ENCODE results near the gene BLVRA. TPM values are rescaled to one million over a fixed set of nuclear protein-coding genes. Genes with fewer than 3 reads are reported as not detected.
"Not testable (repeated sequence)": the region's sequence is repeated elsewhere in the genome, so short reads cannot be mapped to it uniquely, and the experiment has no call there.

The BLVRA gene
- total RNA-seq, 1 donor from 2014 or later: 19.3 TPM

- H3K4me1 Mint-ChIP-seq (ENCODE audit: unreplicated experiment): peaks cover 24% of the 10 kb centered on the region
- peaks cover 8% of the 10 kb centered on the region for H3K36me3 Mint-ChIP-seq
- DNase-seq (ENCODE audit: extremely low spot score, unreplicated experiment): no peak
- H3K27ac Mint-ChIP-seq: peak overlapping the region; percentile 90
- H3K9me3 Mint-ChIP-seq: no peaks in the 10 kb centered on the region
- peak overlapping the region; percentile 93 for H3K4me3 Mint-ChIP-seq
- H3K27me3 Mint-ChIP-seq: no peaks in the 10 kb centered on the region
- no peak for TF ChIP-seq CTCF (conservative IDR thresholded peaks at IDR 0.05)
Measured at GRCh38 chr7:43729924-43730248, 28.6 kb upstream of the BLVRA start.

GRCh38 chr7:43731494-43731893 is 27.0 kb upstream of the BLVRA start:
- not testable (repeated sequence) for H3K27me3 Mint-ChIP-seq; DNase-seq (ENCODE audit: extremely low spot score, unreplicated experiment); H3K9me3 Mint-ChIP-seq; H3K27ac Mint-ChIP-seq; H3K36me3 Mint-ChIP-seq
- peaks cover 17% of the 10 kb centered on the region for H3K4me1 Mint-ChIP-seq (ENCODE audit: unreplicated experiment)
- H3K4me3 Mint-ChIP-seq: peak overlapping the region; percentile 36

GRCh38 chr7:43734575-43735332 is 23.7 kb upstream of the BLVRA start:
- H3K27ac Mint-ChIP-seq; H3K4me3 Mint-ChIP-seq; H3K36me3 Mint-ChIP-seq; DNase-seq (ENCODE audit: extremely low spot score, unreplicated experiment); H3K4me1 Mint-ChIP-seq (ENCODE audit: unreplicated experiment); H3K27me3 Mint-ChIP-seq; H3K9me3 Mint-ChIP-seq: not testable (repeated sequence)

- Mint-ChIP-seq H3K27me3 (peaks cover 10% of the 10 kb centered on the region), H3K4me1 (ENCODE audit: unreplicated experiment) (no peaks in the 10 kb centered on the region), H3K9me3 (no peaks in the 10 kb centered on the region), H3K36me3 (no peaks in the 10 kb centered on the region), H3K4me3 (no peak overlapping the region), H3K27ac (no peak overlapping the region)
- no peak for DNase-seq (ENCODE audit: extremely low spot score, unreplicated experiment)
- TF ChIP-seq CTCF (conservative IDR thresholded peaks at IDR 0.05): no peak
Measured at GRCh38 chr7:43735403-43735801, 23.1 kb upstream of the BLVRA start.

GRCh38 chr7:43735802-43736603 is 22.5 kb upstream of the BLVRA start:
- H3K9me3 Mint-ChIP-seq: no peaks in the 10 kb centered on the region
- H3K4me3 Mint-ChIP-seq: no peak overlapping the region
- H3K27me3 Mint-ChIP-seq: peaks cover 10% of the 10 kb centered on the region
- no peak overlapping the region for H3K27ac Mint-ChIP-seq
- no peaks in the 10 kb centered on the region for H3K4me1 Mint-ChIP-seq (ENCODE audit: unreplicated experiment)
- DNase-seq (ENCODE audit: extremely low spot score, unreplicated experiment): no peak
- no peaks in the 10 kb centered on the region for H3K36me3 Mint-ChIP-seq
- no peak for TF ChIP-seq CTCF (conservative IDR thresholded peaks at IDR 0.05)

- H3K27me3 Mint-ChIP-seq: peaks cover 10% of the 10 kb centered on the region
- H3K4me1 Mint-ChIP-seq (ENCODE audit: unreplicated experiment): no peaks in the 10 kb centered on the region
- DNase-seq (ENCODE audit: extremely low spot score, unreplicated experiment): no peak
- no peak overlapping the region for H3K4me3 Mint-ChIP-seq
- no peak for TF ChIP-seq CTCF (conservative IDR thresholded peaks at IDR 0.05)
- no peaks in the 10 kb centered on the region for H3K36me3 Mint-ChIP-seq
- H3K27ac Mint-ChIP-seq: no peak overlapping the region
- no peaks in the 10 kb centered on the region for H3K9me3 Mint-ChIP-seq
Measured at GRCh38 chr7:43737467-43738127, 20.9 kb upstream of the BLVRA start.

Data from type B pancreatic cell (in vitro differentiated cells).